ENCODE results near the gene RAPGEF1.
A peak's percentile ranks its signal among the peaks of the same experiment; 100 is the strongest.
"Not testable (repeated sequence)": the region's sequence is repeated elsewhere in the genome, so short reads cannot be mapped to it uniquely, and the experiment has no call there.

RAPGEF1 gene

GRCh38 chr9:131685753-131686706 is 53.8 kb downstream of the RAPGEF1 start:
- no peak for DNase-seq

GRCh38 chr9:131683094-131683493 is 56.8 kb downstream of the RAPGEF1 start:
- not testable (repeated sequence) for DNase-seq

GRCh38 chr9:131682261-131682660 is 57.6 kb downstream of the RAPGEF1 start:
- no peak for DNase-seq

GRCh38 chr9:131681826-131682225 is 58.0 kb downstream of the RAPGEF1 start:
- not testable (repeated sequence) for DNase-seq

- not testable (repeated sequence) for DNase-seq
Measured at GRCh38 chr9:131681108-131681507, 58.8 kb downstream of the RAPGEF1 start.

GRCh38 chr9:131679261-131680020 is 60.4 kb downstream of the RAPGEF1 start:
- no peak for DNase-seq

- DNase-seq = peak in 2 of 6 experiments; percentile 4 to 8
Measured at GRCh38 chr9:131678499-131679111, 61.3 kb downstream of the RAPGEF1 start.

- DNase-seq = no peak
Measured at GRCh38 chr9:131677444-131678180, 62.3 kb downstream of the RAPGEF1 start.

GRCh38 chr9:131677049-131677443 is 62.8 kb downstream of the RAPGEF1 start:
- no peak for DNase-seq

- DNase-seq = peak; percentile 22 to 62 (median 38)
Measured at GRCh38 chr9:131676431-131676972, 63.4 kb downstream of the RAPGEF1 start.

GRCh38 chr9:131675437-131676022 is 64.3 kb downstream of the RAPGEF1 start:
- DNase-seq = no peak

GRCh38 chr9:131674425-131675421 is 65.2 kb downstream of the RAPGEF1 start:
- DNase-seq = no peak

- DNase-seq = no peak
Measured at GRCh38 chr9:131673531-131673930, 66.3 kb downstream of the RAPGEF1 start.

GRCh38 chr9:131673068-131673467 is 66.8 kb downstream of the RAPGEF1 start:
- DNase-seq = no peak

- DNase-seq = no peak
Measured at GRCh38 chr9:131672451-131672850, 67.4 kb downstream of the RAPGEF1 start.

- no peak for DNase-seq
Measured at GRCh38 chr9:131671133-131671520, 68.7 kb downstream of the RAPGEF1 start.

- DNase-seq = no peak
Measured at GRCh38 chr9:131670247-131671132, 69.4 kb downstream of the RAPGEF1 start.

GRCh38 chr9:131669269-131670157 is 70.4 kb downstream of the RAPGEF1 start:
- DNase-seq = no peak
